22Rv1 (cell line): ENCODE measurements around the gene LAMB4.

ENCODE experiments used
- ZFX ChIP-seq: fragments of 450-650 bp; IDR thresholded peaks from 2 replicates; pipeline ENCODE4 v1.6.1; 2017; ENCODE audit warnings: antibody characterized with exemption, borderline replicate concordance
- TF ChIP-seq, protein P1 (sequence below): fragments of 450-650 bp; IDR thresholded peaks from 2 replicates; pipeline ENCODE4 v1.5.1; 2017; ENCODE audit warnings: mild to moderate bottlenecking

DNA sequence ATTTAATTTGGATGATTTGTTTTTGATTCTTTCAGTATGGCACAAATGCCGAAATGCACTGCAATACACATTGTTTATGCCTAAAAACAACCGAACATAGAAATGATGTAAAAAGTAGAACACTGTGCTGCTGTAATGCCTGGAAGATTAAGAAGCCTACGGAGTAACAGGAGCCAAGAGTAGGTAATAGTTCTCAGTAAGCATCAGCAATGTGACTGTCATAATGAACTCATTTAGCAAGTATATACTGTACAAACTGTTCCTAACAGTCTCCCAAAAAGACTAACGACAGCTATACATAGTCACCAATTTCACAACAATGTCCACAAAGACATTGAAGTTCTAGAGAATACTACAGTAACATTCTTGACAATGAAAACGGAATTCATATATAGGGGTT lies 19.0 kb upstream of the LAMB4 start:
- TF ChIP-seq, protein P1, sequence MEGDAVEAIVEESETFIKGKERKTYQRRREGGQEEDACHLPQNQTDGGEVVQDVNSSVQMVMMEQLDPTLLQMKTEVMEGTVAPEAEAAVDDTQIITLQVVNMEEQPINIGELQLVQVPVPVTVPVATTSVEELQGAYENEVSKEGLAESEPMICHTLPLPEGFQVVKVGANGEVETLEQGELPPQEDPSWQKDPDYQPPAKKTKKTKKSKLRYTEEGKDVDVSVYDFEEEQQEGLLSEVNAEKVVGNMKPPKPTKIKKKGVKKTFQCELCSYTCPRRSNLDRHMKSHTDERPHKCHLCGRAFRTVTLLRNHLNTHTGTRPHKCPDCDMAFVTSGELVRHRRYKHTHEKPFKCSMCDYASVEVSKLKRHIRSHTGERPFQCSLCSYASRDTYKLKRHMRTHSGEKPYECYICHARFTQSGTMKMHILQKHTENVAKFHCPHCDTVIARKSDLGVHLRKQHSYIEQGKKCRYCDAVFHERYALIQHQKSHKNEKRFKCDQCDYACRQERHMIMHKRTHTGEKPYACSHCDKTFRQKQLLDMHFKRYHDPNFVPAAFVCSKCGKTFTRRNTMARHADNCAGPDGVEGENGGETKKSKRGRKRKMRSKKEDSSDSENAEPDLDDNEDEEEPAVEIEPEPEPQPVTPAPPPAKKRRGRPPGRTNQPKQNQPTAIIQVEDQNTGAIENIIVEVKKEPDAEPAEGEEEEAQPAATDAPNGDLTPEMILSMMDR: no peak
- TF ChIP-seq ZFX: no peak
